Colon (tissue), 2 donors: ENCODE results near the gene CLASP1.
"Not testable (repeated sequence)": the region's sequence is repeated elsewhere in the genome, so short reads cannot be mapped to it uniquely, and the experiment has no call there.

Experiments used
- FAIRE-seq: peaks from 2 replicates; lab custom pipeline; 2012; peaks lifted over from hg19 to GRCh38; lab: Jason Lieb, UNC
- donor health status: control.
- donor health status: control.

The CLASP1 gene

DNA sequence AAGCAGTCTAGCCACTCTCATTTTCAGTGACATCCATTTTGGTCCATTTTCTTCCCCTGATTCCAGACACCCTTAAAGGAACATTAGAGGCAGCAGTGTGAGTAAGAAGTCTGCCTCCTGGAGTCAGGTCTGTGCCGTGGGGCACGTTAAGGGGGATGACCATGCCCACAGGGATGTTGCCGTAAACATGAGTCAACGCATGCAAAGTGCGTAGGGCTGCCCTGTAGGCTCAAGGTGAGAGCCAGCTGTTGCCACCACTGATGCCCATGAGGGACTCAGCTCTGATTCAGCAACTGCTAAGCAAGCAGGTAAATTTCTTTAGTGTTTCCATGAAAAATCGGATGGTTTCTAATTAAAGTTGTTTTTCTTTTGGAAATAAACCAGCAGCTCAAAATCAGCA lies 302.9 kb downstream of the CLASP1 start:
- FAIRE-seq, result no peak

GRCh38 chr2:121345887-121346286 lies 303.4 kb downstream of the CLASP1 start:
- FAIRE-seq, result no peak

GRCh38 chr2:121345101-121345500 lies 304.2 kb downstream of the CLASP1 start:
- no peak for FAIRE-seq

GRCh38 chr2:121343828-121344399 lies 305.3 kb downstream of the CLASP1 start:
- FAIRE-seq, result not testable (repeated sequence)

GRCh38 chr2:121343191-121343590 lies 306.1 kb downstream of the CLASP1 start:
- FAIRE-seq, result no peak

- FAIRE-seq, result no peak
These were observed 306.5 kb downstream of the CLASP1 start for GRCh38 chr2:121342751-121343150.

DNA sequence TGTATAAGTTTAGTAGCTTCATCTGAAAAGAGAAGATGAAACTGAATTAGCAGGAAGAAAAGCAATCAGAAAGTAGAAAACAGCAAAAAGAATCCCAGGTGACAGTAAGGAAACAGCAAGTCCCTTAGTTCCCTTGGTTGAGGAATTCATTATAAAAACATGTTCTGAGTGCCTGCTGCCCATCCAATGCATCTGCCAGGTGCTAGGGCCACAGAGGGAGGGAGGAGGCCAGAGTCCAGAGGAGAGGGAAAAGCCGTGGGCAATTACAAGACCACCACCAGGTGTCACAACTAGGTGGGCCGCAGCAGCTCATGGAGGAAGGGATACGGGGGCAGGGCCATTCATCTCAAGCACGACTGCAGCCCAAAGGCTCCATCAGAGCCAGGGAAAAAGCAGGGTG lies 308.3 kb downstream of the CLASP1 start:
- FAIRE-seq, result no peak

GRCh38 chr2:121338281-121338680 lies 311.0 kb downstream of the CLASP1 start:
- FAIRE-seq, result no peak

DNA sequence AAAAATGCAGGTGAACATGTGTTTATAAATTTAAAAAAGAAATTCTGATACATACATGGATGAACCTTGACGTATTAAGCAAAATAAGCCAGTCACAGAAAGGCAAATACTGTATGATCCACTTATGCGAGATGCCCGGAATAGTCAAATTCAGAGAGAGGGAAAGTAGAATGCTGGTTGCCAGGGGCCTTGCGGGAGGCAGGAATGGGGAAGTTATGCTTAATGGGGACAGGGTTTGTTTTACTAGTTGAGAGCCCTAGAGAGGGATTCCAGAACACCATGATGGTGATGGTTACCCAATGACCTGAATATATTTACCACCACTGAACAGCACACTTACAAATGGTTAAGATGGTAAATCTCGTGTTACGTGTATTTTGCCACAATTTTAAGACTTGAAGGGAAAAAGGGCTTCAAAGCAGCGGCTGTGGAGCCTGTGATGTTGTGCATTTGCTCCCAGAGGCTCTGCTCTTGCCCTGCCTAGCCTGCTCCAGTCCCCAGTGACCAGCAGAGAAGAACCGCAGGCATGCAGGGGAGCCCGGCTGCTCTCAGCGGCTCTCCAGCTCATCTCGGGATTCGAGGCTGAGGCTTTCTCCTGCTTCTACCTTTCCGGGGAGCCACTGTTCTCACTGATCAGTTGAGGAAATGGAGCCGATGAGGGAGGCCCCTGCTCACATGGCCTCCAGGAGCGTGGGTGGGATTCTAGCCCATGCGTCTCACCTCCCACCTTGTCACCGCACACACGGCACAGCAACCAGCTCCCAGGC lies 312.6 kb downstream of the CLASP1 start:
- FAIRE-seq, result no peak

DNA sequence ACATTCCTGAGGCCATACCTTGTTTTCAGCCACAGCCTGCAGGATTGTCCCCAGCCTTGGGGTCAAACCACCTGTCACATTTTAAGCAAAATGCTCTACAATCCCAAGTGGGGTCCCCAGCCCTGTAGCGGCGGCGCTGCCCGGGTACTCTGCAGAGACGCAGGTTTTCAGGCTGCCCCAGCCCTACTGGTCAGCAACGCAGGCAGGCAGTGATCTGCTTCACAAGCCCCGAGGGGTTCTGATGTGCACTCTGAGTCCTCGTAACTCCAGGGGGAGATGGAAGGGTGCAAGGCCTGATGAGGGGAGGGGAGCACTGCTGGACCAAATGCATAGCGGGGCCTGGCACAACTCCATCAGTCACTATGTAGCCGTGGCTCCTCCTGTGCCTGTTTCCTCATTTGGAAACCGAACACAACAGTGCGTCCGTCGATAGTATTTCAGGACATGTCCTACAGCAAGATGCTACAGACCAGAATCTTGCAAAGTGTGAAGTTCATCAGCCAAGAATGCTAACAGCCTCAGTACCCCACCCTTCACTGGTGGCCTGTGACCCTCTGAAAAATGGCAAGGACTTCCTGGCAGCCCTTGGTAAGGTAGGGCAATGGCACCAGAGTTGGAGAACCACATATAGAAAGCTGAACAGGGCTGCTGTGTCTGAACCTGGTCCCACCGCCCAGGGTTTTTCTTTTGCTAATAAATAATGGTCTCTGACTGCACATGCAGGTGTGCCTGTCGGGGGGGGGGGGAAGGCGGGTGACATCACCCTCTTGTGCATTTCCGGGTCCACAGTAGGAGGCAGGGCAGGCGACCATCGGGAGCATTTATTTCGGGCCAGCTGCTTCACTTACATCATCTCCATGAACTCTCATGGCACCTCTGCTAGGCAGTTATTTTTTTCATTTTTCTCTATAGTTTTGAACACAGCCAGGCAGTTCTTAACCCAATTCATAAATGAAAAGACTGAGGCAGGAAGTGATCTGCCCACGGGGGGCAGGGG lies 313.7 kb downstream of the CLASP1 start:
- FAIRE-seq, result no peak

DNA sequence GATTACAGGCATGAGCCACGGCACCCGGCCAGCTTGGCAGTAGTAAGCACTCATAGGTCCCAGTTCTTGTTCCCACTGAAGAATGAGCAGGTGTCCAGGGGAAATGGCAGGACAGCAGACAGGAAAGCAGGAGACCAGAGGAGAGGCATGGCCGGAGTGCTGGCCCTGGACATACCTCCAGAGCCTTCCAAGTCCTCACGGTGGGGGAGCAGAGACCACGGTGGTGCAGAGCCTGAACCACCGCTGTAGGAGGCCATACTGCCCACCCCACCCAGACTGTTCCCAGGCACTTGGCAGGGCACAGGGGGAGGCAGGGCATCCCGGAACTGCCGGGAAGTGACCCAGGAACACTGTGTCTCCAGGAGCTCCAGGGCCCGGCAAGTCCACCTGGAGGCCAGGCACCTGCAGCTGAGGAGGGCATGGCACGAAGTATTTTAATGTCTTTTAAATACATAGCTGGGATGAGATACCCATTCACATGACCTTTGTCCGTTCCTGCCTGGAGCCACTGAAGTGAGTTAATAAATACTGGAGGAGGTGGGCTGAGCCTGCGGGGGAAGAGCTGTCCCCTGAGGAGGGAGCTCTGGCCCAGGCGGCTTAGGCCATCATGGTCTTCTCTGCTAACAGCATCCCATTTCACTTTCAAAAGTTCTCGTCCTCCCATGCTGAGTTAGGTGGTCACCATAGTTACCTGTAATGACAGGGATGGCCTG lies 314.5 kb downstream of the CLASP1 start:
- no peak for FAIRE-seq

DNA sequence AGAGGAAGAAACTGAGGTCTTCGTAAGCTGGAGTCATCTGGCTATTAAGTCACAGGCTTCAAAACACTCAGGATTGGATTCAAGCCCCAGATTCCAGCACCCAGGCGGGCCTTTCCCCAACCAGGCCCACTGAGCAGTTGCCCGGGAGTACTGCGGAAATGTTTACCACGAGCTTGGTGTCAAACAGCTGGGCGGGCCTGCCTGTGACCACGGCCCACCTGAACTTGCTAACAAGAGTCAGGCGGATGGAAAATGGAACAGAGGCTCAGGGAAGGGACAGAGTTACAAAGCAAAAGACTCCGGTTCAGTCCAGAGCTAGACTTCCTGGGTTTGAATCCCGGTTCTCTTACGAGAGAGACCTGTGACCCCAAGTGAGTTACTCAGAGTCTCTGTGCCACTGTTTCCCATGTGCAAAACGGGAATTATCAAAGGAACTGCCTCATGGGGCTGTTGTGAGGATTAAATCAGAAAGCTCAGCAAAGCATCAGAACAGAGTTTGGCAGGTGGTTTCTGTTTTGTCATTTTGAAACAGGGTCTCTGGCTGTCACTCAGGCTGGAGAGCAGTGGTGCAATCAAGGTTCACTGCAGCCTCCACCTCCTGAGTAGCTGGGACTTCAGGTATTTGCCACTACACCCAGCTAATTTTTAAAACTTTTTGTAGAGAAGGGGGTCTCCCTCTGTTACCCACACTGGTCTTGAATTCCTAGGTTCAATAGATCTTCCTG lies 315.3 kb downstream of the CLASP1 start:
- no peak for FAIRE-seq

- no peak for FAIRE-seq
These were observed 316.0 kb downstream of the CLASP1 start for GRCh38 chr2:121333231-121333630.

- not testable (repeated sequence) for FAIRE-seq
These were observed 317.9 kb downstream of the CLASP1 start for GRCh38 chr2:121331324-121331723.

DNA sequence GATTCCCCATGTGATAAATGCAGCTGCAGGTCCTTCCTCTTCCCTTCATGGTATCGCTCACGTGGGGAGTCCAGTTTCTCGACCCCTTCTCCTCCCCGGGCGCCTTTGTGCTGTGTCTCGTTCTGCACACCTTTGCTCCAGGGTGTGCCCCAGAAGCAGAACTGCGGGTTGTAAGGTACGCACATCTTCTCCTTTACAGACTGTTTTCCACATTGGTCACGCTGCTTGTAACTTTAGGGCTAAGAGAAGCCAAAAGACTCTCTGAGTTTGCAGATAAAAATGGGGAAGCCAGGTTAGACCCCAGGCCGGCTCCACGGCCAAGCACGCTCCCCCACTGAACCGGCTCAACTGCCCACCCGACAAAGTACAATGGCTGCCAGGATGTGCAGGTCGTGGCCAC lies 318.3 kb downstream of the CLASP1 start:
- FAIRE-seq, result no peak

- FAIRE-seq, result no peak
These were observed 319.5 kb downstream of the CLASP1 start for GRCh38 chr2:121329786-121330185.

GRCh38 chr2:121326628-121327027 lies 322.6 kb downstream of the CLASP1 start:
- FAIRE-seq, result no peak

GRCh38 chr2:121324601-121325000 lies 324.7 kb downstream of the CLASP1 start:
- FAIRE-seq, result no peak

DNA sequence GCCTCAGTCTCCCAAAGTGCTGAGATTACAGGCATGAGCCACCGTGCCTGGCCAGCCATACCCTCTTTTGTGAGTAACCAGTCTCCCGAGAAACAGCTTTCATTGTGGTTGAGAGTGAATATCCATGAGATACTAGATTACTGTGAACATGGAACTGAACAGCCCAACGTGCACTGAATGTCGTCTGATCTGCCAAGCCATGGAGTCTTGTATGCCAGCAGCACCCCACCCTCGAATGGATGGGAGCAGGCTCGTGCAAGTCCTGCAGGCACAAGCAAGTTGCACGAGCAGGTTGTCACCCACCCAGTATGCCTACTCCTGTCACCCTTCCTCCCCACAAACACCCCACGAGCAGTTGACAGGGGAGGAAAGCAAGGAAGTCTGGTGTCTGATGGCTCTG lies 327.8 kb downstream of the CLASP1 start:
- no peak for FAIRE-seq

GRCh38 chr2:121319941-121320340 lies 329.3 kb downstream of the CLASP1 start:
- FAIRE-seq, result no peak

- FAIRE-seq, result no peak
These were observed 332.3 kb downstream of the CLASP1 start for GRCh38 chr2:121316986-121317385.
